ENCODE results near the gene SLC7A9. TPM values are rescaled to one million over a fixed set of nuclear protein-coding genes. Genes with fewer than 3 reads are reported as not detected.

The SLC7A9 gene
- polyA plus RNA-seq, 1 donor (not counting 4 experiments of a cell fraction or from before 2014, with no cell fraction given): 0.20 TPM

DNA sequence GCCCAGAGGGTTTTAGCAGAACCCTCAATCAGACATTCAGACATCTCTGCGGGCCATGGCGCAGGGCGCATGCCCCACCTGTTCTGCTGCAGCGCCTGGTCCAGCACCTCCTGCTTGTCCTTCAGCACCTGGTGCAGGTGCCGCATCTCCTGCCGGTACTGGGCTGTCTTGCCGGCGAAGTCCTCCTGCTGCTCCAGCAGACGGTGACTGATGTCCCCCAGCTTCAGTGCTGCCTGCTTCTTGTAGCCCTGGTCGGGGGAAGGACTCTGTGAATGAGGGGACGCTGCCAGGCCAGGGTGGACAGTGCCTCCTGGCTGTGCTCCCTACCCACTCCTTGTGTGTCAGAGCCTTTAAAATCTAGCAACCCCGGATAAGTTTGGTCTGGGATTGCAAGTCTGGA is 12.2 kb upstream of the SLC7A9 start:
- H3K9ac ChIP-seq (ENCODE audit: control insufficient read depth, extremely low read depth, insufficient read depth, low read length): no peak overlapping the region
- H3K36me3 ChIP-seq (ENCODE audit: control insufficient read depth in 2 of 2, extremely low read depth in 1 of 2, insufficient read depth in 2 of 2, low read length in 2 of 2): peaks cover 0 to 2% of the 10 kb centered on the region in 2 experiments
- no peak overlapping the region for H2AFZ ChIP-seq (ENCODE audit: control insufficient read depth, low read length)
- dilution Hi-C loops (cut with MboI; ENCODE audit: extremely low pct_ligation_motif_present, low sequenced_read_pairs): loop anchor here (25.0 kb wide), 1 partner anchor 94 kb away; no protein-coding TSS in a partner anchor
- no peak overlapping the region for H3K4me2 ChIP-seq (ENCODE audit: control insufficient read depth, extremely low read depth, insufficient read depth, low read depth, low read length)
- H3K9me3 ChIP-seq (ENCODE audit: control insufficient read depth, low read depth, low read length): no peaks in the 10 kb centered on the region
- TF ChIP-seq, protein P1, sequence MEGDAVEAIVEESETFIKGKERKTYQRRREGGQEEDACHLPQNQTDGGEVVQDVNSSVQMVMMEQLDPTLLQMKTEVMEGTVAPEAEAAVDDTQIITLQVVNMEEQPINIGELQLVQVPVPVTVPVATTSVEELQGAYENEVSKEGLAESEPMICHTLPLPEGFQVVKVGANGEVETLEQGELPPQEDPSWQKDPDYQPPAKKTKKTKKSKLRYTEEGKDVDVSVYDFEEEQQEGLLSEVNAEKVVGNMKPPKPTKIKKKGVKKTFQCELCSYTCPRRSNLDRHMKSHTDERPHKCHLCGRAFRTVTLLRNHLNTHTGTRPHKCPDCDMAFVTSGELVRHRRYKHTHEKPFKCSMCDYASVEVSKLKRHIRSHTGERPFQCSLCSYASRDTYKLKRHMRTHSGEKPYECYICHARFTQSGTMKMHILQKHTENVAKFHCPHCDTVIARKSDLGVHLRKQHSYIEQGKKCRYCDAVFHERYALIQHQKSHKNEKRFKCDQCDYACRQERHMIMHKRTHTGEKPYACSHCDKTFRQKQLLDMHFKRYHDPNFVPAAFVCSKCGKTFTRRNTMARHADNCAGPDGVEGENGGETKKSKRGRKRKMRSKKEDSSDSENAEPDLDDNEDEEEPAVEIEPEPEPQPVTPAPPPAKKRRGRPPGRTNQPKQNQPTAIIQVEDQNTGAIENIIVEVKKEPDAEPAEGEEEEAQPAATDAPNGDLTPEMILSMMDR (optimal IDR thresholded peaks at IDR 0.05 in 1 of 3, IDR thresholded peaks at IDR 0.05 in 1 of 3, conservative IDR thresholded peaks at IDR 0.05 in 1 of 3; ENCODE audit: extremely low read depth in 1 of 3, insufficient read depth in 2 of 3, low read length in 3 of 3): no peak
- TF ChIP-seq EZH2 (IDR thresholded peaks at IDR 0.05; ENCODE audit: low read length): no peak
- DNase-seq (ENCODE audit: low read depth, low spot score) (no peak), FAIRE-seq (no peak)
- H3K27me3 ChIP-seq (ENCODE audit: control insufficient read depth, extremely low read depth, insufficient read depth, low read length): no peaks in the 10 kb centered on the region
- no peak overlapping the region for H3K27ac ChIP-seq (ENCODE audit: control insufficient read depth, insufficient read depth, low read length)
- H3K4me1 ChIP-seq (ENCODE audit: control insufficient read depth, extremely low read depth, insufficient read depth, low read length): no peaks in the 10 kb centered on the region
- no peak overlapping the region for H3K4me3 ChIP-seq (ENCODE audit: control insufficient read depth in 2 of 3, extremely low read depth in 1 of 3, insufficient read depth in 2 of 3, low read depth in 1 of 3, low read length in 3 of 3)
- H3K79me2 ChIP-seq (ENCODE audit: control insufficient read depth, insufficient read depth, low read length): no peaks in the 10 kb centered on the region
- no peaks in the 10 kb centered on the region for H3K9me1 ChIP-seq (ENCODE audit: control insufficient read depth, extremely low read depth, insufficient read depth, low read length)
- no peaks in the 10 kb centered on the region for H4K20me1 ChIP-seq (ENCODE audit: control insufficient read depth, extremely low read depth, insufficient read depth, low read length)

DNA sequence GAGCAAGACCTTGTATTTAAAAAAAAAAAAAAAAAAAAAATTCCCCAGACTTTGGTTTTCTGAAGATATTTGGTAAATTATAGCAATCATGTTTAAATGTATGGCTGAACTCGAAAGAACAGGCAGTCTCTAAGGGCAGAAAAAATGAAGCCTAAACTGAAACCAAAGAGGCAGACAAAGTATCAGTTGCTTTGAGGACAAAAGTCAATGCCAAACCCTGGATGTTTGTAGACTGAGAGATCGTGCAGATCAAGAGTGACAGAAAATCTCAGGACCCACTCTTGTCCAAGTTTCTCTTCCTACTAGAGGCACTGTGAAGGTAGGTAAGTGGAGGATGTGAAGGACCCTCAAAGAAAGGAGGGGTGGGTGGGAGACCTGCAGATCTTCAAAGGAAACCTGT is 11.1 kb upstream of the SLC7A9 start:
- Histone ChIP-seq H3K36me3 (ENCODE audit: control insufficient read depth in 2 of 2, extremely low read depth in 1 of 2, insufficient read depth in 2 of 2, low read length in 2 of 2) (peaks cover 0 to 2% of the 10 kb centered on the region in 2 experiments), H3K27me3 (ENCODE audit: control insufficient read depth, extremely low read depth, insufficient read depth, low read length) (no peaks in the 10 kb centered on the region), H3K4me3 (ENCODE audit: control insufficient read depth in 2 of 3, extremely low read depth in 1 of 3, insufficient read depth in 2 of 3, low read depth in 1 of 3, low read length in 3 of 3) (no peak overlapping the region), H3K4me1 (ENCODE audit: control insufficient read depth, extremely low read depth, insufficient read depth, low read length) (no peaks in the 10 kb centered on the region), H3K9me1 (ENCODE audit: control insufficient read depth, extremely low read depth, insufficient read depth, low read length) (no peaks in the 10 kb centered on the region), H3K9ac (ENCODE audit: control insufficient read depth, extremely low read depth, insufficient read depth, low read length) (no peak overlapping the region), H4K20me1 (ENCODE audit: control insufficient read depth, extremely low read depth, insufficient read depth, low read length) (no peaks in the 10 kb centered on the region), H3K27ac (ENCODE audit: control insufficient read depth, insufficient read depth, low read length) (no peak overlapping the region), H3K9me3 (ENCODE audit: control insufficient read depth, low read depth, low read length) (no peaks in the 10 kb centered on the region), H3K4me2 (ENCODE audit: control insufficient read depth, extremely low read depth, insufficient read depth, low read depth, low read length) (no peak overlapping the region), H3K79me2 (ENCODE audit: control insufficient read depth, insufficient read depth, low read length) (no peaks in the 10 kb centered on the region), H2AFZ (ENCODE audit: control insufficient read depth, low read length) (no peak overlapping the region)
- dilution Hi-C loops (cut with MboI; ENCODE audit: extremely low pct_ligation_motif_present, low sequenced_read_pairs): loop anchor here (25.0 kb wide), 1 partner anchor 93 kb away; no protein-coding TSS in a partner anchor
- FAIRE-seq (no peak), DNase-seq (ENCODE audit: low read depth, low spot score) (no peak)
- no peak for TF ChIP-seq EZH2 (IDR thresholded peaks at IDR 0.05; ENCODE audit: low read length)
- TF ChIP-seq, protein P1 (optimal IDR thresholded peaks at IDR 0.05 in 1 of 3, IDR thresholded peaks at IDR 0.05 in 1 of 3, conservative IDR thresholded peaks at IDR 0.05 in 1 of 3; ENCODE audit: extremely low read depth in 1 of 3, insufficient read depth in 2 of 3, low read length in 3 of 3): no peak

All from keratinocyte (primary cell).